ENCODE data around the gene CAMSAP1.

Gene CAMSAP1

DNA sequence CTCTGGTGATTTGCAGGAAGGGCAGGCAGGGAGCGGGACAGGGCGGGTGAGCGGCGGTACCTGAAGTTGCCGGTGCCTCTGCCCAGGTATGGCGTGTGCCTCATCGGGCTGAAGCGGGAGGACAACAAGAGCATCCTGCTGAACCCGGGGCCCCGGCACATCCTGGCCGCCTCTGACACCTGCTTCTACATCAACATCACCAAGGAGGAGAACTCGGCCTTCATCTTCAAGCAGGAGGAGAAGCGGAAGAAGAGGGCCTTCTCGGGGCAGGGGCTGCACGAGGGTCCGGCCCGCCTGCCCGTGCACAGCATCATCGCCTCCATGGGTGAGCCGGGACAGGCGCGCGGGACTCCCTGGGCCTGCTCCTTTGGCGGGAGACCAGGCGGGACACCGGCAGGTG, 136.6 kb downstream of the CAMSAP1 start:
- no peak for DNase-seq

DNA sequence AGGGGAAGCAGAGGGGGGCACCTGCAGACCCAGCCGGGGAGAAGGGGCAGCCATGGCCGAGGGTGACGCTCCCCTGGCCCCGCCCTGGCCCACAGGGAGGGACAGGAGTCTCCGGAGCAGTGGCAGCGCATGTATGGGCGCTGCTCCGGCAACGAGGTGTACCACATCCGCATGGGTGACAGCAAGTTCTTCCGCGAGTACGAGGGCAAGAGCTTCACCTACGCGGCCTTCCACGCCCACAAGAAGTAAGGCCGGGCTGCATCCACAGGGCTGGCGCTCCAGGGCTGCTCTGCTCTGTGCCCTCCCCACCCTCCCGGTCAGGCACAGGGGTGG, 137.2 kb downstream of the CAMSAP1 start:
- peak; percentile 16 for DNase-seq

DNA sequence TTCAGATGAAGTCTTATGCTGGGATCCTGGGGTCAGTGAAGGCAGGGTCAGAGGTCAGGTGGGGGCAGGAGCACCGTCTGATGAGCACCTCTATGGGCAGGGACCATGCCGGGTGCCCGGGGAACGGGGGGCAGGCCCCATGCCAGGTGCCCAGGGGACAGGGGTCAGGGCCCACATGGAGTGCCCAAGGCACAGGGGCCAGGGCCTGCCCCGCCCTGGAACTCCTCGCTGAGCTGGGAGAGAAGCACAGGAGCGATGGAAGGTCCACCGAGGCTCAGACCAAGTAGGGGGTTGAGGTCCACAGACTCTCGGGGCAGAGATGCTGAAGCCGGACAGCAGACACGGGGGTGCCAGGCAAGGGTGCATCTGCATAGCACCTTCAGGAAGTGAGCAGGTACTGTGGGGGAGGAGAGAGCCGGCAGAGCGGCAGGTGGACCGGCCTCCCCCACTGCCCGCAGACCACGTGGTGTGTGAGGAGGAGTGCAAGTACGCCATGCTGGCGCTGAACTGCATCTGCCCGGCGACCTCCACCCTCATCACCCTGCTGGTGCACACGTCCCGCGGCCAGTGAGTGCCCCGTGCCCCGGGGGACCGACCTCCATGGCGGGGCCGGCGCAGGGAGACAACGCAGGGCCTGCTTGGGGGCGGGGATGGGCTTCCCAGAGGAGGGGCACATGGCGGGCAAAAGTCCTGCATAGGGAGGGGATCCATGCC, 137.7 kb downstream of the CAMSAP1 start:
- DNase-seq, result no peak

DNA sequence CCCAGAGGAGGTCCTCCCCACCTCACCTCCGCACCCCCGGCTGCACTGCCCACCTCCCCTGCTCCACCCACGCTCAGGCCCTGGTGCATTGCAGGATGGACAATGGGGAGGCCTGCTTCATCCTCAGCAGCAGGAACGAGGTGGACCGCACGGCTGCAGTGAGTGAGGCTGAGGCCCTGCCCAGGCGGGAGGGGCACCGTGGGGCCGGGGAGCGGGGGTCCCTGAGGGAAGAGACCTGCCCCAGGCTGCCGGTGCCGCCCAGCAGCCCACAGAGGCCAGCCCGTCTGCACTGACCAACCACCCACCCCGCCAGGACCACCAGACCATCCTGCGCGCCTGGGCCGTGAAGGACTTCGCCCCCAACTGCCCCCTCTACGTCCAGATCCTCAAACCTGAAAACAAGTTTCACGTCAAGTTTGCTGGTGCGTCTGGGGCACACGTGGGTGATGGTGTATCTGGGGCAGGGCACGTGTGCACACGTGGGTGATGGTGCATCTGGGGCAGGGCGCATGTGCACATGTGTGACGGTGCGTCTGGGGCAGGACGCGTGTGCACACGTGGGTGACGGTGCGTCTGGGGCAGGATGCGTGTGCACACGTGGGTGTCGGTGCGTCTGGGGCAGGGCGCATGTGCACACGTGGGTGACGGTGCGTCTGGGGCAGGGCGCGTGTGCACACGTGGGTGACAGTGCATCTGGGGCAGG, 138.7 kb downstream of the CAMSAP1 start:
- DNase-seq, result no peak

DNA sequence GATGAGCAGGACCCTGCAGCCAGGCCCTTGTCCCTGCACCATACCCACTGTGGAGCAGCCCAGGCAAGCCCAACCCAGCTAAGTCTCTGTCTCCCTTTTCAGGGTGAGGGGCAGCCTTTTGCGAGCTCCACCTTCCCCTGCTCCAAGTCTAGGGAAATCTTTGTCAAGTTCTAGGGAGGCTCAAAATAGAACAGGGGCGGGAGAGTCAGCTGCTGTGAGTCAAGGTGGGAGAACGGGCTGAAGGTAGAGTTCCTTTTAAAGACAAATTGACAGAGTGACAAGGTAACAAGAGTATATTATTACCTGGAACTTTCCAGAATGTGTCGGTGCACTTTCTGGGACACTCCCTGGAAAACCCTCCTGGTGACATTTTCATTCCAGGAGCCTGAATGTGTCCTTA, 140.6 kb downstream of the CAMSAP1 start:
- DNase-seq, result no peak

DNA sequence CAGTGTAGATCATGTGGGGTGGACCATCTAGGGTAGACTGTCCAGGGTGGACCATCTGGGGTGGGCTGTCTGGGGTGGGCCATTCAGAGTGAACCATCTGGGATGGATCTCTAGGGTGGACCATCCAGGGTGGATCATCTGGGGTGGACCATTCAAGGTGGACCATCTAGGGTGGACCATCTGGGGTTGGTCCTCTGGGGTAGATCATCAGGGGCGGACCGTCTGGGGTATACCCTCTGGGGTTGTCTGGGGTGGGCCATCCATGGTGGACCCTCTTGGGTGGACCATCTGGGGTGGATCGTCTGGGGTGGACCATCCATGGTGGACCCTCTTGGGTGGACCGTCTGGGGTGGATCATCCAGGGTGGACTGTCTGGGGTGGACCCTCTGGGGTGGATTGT, 141.1 kb downstream of the CAMSAP1 start:
- DNase-seq, result no peak

DNA sequence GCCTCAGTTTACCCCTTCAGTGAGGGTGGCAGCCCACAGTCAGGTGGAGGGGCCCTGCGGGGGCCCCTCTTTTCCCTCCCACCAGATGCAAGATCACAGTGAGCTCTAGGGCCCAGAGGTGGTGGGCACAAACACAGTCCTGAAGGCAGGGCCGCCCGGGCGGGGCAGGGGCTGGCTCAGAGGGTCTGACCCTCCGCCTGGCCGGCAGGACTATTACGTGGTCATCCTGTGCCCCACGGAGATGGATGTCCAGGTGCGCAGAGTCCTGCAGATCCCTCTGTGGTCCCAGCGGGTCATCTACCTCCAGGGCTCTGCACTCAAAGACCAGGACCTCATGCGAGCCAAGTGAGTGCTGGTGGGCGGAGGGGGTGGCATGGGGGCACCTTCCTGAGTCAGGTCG, 141.9 kb downstream of the CAMSAP1 start:
- no peak for DNase-seq

DNA sequence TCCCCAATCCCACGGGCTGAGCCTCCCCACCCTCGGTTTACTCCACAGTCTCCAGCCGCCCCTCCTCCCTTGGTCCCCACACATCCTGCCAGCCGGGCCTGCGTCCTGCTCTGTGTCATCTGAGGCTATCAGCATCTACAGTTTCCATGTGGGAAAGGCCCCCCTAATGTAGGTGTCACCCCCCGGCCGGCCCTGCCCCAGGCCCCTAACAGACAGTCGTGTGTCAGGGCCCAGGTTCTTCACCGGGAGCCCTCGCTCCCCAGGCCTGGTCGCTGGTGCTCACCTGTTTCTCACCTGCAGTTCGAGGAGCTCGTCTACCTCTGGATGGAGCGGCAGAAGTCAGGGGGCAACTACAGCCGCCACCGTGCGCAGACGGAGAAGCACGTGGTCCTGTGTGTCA, 142.6 kb downstream of the CAMSAP1 start:
- DNase-seq, result no peak

DNA sequence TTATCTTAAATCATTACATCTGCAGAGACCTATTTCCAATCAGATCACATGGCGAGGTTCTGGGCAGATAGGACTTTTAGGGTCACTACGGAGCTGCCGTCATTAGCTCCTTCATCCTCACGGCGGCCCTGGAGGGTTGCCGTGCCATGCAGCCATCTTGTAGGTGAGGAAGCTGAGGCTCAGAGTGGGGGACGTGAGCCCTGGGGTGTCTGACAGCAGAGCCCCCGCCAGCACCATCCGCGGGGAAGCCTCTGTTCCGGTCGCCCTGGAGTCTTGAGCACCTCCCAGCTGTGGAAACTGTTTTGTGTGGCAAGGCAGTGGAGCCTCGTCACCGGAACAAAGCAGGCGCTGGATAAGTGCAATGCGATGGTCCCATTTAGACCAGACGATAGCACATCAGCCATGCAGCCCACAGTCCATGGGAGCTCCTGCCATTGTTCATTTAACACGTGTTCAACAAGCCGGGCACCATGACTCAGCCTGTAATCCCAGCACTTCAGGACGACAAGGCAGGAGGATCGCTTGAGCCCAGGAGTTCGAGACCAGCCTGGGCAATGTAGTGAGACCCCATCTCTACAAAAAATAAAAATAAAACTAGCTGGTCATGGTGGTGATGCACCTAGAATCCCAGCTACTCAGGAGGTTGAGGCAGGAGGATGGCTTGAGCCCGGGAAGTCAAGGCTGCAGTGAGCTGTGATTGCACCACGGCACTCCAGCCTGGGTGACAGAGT, 143.5 kb downstream of the CAMSAP1 start:
- no peak for DNase-seq

DNA sequence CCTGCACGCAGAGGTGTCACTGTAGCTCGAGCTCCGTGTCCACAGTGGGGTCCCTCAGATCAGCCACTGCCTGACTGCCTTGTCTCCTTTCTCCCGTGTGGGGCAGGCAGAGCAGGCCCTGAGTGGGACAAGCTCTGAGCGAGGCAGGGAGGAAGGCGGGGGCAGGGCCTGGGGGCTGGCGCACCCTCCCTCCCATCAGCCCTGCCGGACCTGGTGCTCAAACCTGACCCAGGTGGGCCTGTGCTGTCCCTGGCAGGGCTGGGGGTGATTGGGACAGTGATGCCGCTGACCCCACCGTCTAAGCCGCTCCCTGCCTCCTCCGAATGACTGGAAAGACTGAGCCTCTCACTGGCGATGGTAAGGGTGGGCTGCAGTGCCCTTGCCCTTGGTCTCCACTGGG, 144.4 kb downstream of the CAMSAP1 start:
- DNase-seq, result no peak

DNA sequence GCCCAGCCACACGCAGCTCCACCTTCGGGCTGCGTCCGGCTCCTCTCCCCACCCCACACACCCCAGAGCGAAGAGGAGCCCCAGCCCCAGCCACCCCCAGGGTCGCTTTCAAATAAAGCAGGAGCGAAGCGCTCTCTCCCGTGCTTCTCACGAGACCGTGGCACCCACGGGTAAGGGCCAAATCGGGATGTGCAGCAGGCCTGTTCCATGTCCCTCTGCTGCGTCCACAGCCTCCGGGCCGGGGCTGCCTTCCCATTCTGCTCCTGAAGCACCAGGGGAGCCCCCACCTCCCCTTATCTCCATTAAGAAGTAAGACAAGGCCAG, 145.5 kb downstream of the CAMSAP1 start:
- DNase-seq, result no peak

DNA sequence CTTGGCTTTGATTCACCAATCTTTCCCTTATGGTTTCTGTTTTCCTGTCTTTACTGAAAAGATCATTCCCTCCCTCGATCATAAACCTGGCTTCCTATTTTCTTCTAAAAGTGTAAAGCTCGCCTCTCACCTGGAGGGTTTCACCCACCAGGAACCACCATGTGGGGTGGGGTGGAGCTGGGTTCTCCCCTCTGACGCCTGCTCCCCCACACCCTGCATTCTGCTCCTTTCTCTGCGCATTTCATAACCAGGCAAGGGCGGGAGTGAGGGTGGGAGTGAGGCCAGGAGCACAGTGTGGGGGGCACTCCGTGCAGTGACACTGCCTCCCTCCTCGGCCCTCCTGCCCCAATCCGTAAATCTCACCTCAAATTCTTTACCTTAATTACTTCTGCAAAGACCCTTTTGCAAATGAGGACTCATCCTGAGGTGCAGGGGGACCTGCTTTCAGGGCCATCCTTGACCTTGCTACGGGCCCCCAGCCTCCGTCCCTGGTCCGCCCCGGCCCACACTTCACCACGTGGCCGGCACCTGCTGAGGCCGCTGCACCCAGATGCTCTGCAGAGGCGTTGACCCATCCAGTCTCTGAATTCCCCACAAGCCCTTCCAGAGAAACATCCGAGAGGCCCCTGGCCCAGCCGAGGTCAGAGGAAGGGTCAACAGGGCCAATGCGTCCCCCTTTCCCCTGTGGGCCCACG, 146.0 kb downstream of the CAMSAP1 start:
- no peak for DNase-seq

DNA sequence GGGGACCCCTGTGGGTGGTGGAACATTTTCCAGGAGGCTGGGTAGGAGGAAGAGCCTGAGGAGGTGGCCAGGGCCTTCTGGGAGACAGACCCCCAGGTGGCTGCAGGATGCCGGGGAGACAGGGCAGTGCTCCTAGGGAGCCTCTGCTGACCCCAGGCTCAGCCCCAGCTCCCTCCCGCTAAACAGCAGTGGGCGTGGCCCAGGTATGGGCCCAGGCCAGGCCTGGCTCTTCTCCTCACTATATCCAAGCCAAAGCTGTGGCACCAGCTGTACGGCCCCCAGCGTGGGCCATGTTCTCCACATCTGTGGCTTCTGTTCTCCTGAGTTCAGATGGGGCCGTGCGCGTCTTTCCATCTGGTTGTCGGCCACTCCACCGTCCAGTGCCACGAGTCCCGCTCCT, 146.9 kb downstream of the CAMSAP1 start:
- no peak for DNase-seq

DNA sequence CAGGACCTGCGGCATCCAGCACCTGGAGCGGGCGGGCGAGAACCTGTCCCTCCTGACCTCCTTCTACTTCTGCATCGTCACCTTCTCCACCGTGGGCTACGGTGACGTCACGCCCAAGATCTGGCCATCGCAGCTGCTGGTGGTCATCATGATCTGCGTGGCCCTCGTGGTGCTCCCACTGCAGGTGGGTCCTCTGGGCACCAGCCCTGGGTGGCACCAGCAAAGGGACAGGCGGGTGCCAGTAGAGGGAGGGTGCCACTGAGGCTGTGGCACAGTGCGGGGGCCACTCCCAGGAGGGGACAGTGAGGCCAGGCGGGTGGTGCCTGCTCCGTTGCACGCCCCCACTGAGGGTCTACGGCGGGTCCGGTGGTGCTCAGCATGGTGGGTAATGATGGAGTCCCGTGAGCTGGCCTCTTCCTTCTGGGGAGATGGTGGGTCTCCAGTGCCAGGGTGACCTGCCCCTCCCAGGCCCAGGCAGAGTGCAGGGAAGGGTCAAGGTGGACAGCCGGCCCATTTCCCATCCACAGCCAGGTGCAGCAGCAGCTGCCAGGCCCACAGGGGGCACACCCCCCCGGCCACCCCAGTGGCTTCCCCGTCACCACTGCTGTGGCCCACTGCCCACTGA, 147.6 kb downstream of the CAMSAP1 start:
- no peak for DNase-seq

DNA sequence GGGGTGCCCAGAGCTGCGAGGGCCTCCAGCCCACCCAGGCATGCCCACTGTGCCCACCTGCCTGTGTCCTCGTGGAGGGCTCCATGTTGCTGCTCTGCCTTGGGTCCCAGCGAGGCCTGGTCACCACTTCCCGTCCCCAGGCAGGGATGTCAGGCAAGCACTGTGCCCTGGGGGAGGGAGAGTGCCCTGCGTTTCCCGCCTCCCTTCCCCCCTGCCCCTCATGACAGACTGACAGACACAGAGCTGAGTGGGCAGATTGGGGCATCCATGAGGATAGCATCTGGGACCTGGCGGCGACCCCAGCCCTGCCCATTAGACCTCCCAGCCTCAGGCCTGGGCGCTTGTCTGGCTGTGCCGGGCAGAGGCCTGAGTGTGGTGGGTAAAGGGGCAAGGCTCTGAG, 148.5 kb downstream of the CAMSAP1 start:
- no peak for DNase-seq
